GM19463 (cell line): ENCODE results near the gene AUH.

Experiments used
- ATAC-seq: cut with Tn5 transposase; IDR thresholded peaks from one replicate; pipeline ENCODE4 v1.9.1; 2021; ENCODE audit warnings: mild to moderate bottlenecking, moderate library complexity; ENCODE audit not compliant: unreplicated experiment

Gene AUH

DNA sequence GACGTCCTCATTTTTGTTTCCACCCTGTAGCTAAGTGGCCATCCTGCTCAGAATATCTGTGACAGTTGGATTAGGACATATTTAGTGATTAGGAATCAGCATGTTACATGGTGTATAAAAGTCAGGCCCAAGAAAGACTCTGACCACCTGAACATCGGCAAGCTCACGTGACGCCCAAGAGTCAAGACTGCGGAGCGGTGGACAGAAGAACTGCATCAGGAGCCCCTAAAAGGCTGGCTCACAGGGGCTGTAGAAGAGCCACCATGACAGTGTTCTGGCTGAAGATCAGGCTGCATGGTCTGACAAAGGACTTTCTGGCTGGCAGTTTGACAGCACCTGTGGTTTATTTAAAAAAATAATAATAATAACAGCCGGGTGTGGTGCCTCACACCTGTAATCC, 185.3 kb downstream of the AUH start:
- ATAC-seq = no peak

- no peak for ATAC-seq
Measured at GRCh38 chr9:91174772-91175171, 186.9 kb downstream of the AUH start.

GRCh38 chr9:91172329-91172728, 189.4 kb downstream of the AUH start:
- no peak for ATAC-seq

DNA sequence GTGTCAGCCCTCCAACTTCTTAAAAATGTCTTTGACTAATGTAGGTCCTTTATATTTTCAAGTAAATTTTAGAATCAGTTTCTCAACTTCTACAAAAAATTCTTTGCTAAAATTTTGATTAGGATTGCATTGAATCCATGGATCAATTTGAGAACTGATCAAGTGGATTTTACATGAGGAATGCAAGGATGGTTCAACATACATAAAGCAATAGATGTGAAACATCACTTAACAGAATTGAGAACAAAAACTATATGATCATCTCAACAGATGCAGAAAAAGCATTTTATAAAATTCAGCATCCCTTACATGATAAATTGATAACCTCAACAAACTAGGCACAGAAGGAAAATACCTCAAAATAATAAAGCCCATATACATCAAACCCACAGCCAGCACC, 190.8 kb downstream of the AUH start:
- ATAC-seq = no peak

DNA sequence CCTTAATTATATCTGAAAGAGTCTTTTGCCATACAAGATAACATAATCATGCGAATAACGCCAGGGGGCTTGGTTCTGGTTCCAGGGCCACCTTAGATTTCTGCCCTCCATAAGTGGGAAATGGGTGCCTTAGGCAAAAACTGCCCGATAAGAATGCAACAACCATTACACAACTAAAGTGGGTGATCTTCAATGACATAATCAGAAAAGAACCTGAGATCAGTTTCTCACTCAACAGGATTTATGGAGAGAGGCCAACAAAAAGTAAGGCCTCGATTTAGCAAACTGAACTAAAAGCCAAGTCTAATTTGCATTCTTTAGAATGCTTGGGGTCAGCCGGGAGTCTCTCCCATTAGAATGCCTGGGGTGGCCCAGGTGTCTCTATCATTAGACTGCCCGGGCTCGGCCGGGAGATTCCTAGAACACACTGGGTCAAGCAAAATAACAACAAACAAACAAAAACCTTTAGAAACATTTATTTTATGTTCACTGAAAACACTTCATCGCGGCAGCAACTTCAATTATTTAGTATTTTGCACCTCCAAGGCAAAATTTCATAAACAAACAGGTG, 194.8 kb downstream of the AUH start:
- no peak for ATAC-seq

GRCh38 chr9:91164724-91165520, 196.8 kb downstream of the AUH start:
- no peak for ATAC-seq
